RPMI7951 (cell line): ENCODE results near the gene NCOA1. TPM values are rescaled to one million over a fixed set of nuclear protein-coding genes. Genes with fewer than 3 reads are reported as not detected.

Experiments used
- total RNA-seq: library from RNA; depleted of rRNA; stranded (reverse); fragments of >200 nt; shearing (Covaris generic); gene quantifications from 2 replicates; pipeline ENCODE4 v1.2.3, GENCODE V29; 2014; rRNA removed

Gene NCOA1
- total RNA-seq, 1 experiment from 2014 or later = 9.9 TPM

Other genes starting within 250 kb of the NCOA1 start
- 22.5 and 24.0 TPM in 2 replicates for gene ITSN2, start 130.7 kb upstream of the NCOA1 start, total RNA-seq